Natural killer cell (primary cell): ENCODE measurements around the gene EPB41L4B. TPM values are rescaled to one million over a fixed set of nuclear protein-coding genes. Genes with fewer than 3 reads are reported as not detected.

ENCODE experiments used
- ATAC-seq, 3 donors: fragments of 150-1000 bp in 2 of 3; fragments of 200-7000 bp in 1 of 3; cut with Tn5 transposase; 1 replicate in 1 of 3; 2 replicates in 2 of 3; pipeline ENCODE4 v1.10.0; 2021; ENCODE audit warnings: mild to moderate bottlenecking in 2 of 3, moderate library complexity in 2 of 3
- DNase-seq, 2 donors: peaks; one replicate each; pipeline versions ENCODE4 v3.0.0 to v3.0.0-alpha.2; 2013 to 2021; ENCODE audit warnings: mixed read lengths in 1 of 2
- H3K27ac ChIP-seq: one replicate; pipeline ENCODE4 v1.5.1; 2013; ENCODE audit warnings: mild to moderate bottlenecking, low read length
- H3K27me3 ChIP-seq: one replicate; pipeline ENCODE4 v1.6.1; 2013; ENCODE audit warnings: low read length; ENCODE audit not compliant: control insufficient read depth, insufficient read depth
- H3K36me3 ChIP-seq: one replicate; pipeline ENCODE4 v1.6.1; 2013; ENCODE audit warnings: low read length; ENCODE audit not compliant: control insufficient read depth, insufficient read depth
- H3K4me1 ChIP-seq: one replicate; pipeline ENCODE4 v1.6.1; 2013; ENCODE audit warnings: low read length; ENCODE audit not compliant: control insufficient read depth, insufficient read depth
- H3K4me3 ChIP-seq: one replicate; pipeline ENCODE4 v1.5.1; 2013; ENCODE audit warnings: low read length
- H3K9me3 ChIP-seq: one replicate; pipeline ENCODE4 v1.6.1; 2013; ENCODE audit warnings: low read length; ENCODE audit not compliant: control insufficient read depth, insufficient read depth
- H3K27ac Mint-ChIP-seq, 2 donors: one replicate each; pipeline ENCODE4 v1.8.0; 2022; ENCODE audit warnings: mild to moderate bottlenecking in 2 of 2, mixed read lengths in 2 of 2, moderate library complexity in 1 of 2
- H3K27me3 Mint-ChIP-seq, 2 donors: one replicate each; pipeline ENCODE4 v1.8.0; 2022; ENCODE audit warnings: low read depth in 2 of 2, mixed read lengths in 2 of 2
- H3K36me3 Mint-ChIP-seq: one replicate; pipeline ENCODE4 v1.8.0; 2022; ENCODE audit warnings: mixed read lengths
- H3K4me1 Mint-ChIP-seq, 2 donors: one replicate each; pipeline ENCODE4 v1.8.0; 2022; ENCODE audit warnings: mixed read lengths in 2 of 2
- H3K4me3 Mint-ChIP-seq: one replicate; pipeline ENCODE4 v1.8.0; 2022; ENCODE audit warnings: mild to moderate bottlenecking, moderate library complexity, mixed read lengths
- H3K9me3 Mint-ChIP-seq, 2 donors: one replicate each; pipeline ENCODE4 v1.8.0; 2022; ENCODE audit warnings: mixed read lengths in 2 of 2
- CTCF ChIP-seq: fragments of 200-600 bp; IDR thresholded peaks from one replicate; pipeline ENCODE4 v1.8.0; 2022; ENCODE audit warnings: antibody characterized with exemption
- WGBS: methylation state at CpG from one replicate; pipeline ENCODE4 v1.1.7; 2013; ENCODE audit warnings: missing lambda C conversion rate; ENCODE audit not compliant: insufficient coverage; 5-methylcytosine and 5-hydroxymethylcytosine counted together
- intact Hi-C: fragments of 100-400 bp; cut with micrococcal nuclease; formaldehyde crosslinking; loops from one replicate; pipeline ENCODE4 v1.14.2; 2022
- total RNA-seq, 4 donors: library from RNA; stranded (reverse); fragments of 120-200 nt in 1 of 4; gene quantifications; one replicate each; pipeline versions ENCODE4 v1.2.3 to v1.2.4, GENCODE V29; 2013 to 2022

Gene EPB41L4B
- total RNA-seq, 3 donors from 2014 or later (not counting 1 experiment from before 2014, with no cell fraction given), result not detected

- intact Hi-C loops, result no loop called here
- Mint-ChIP-seq H3K27me3 (peaks cover 50 to 81% of the 10 kb centered on the region in 2 donors), H3K36me3 (no peaks in the 10 kb centered on the region), H3K4me1 (peaks cover 0 to 5% of the 10 kb centered on the region in 2 donors), H3K9me3 (no peaks in the 10 kb centered on the region), H3K4me3 (no peak within 1 kb of the TSS), H3K27ac (no peak within 1 kb of the TSS)
- no peak within 1 kb of the TSS for H3K4me3 ChIP-seq
- H3K4me1 ChIP-seq, result no peaks in the 10 kb centered on the region
- H3K27me3 ChIP-seq, result peaks cover 10% of the 10 kb centered on the region
- no peak within 1 kb of the TSS for H3K27ac ChIP-seq
- 12% methylated on average over 79 of the region's 86 CpGs for WGBS
- H3K9me3 ChIP-seq, result no peaks in the 10 kb centered on the region
- TF ChIP-seq CTCF, result no peak
- DNase-seq (no peak), ATAC-seq (no peak)
- no peaks in the 10 kb centered on the region for H3K36me3 ChIP-seq
Measured at GRCh38 chr9:109166771-109167601, 153.9 kb downstream of the EPB41L4B start, which contains the start of gene FRRS1L. FRRS1L (minus strand) TSS chr9:109167249; CDS start chr9:109167138, 111 bp downstream.

- DNase-seq (no peak), ATAC-seq (no peak)
- Mint-ChIP-seq H3K9me3 (no peaks in the 10 kb centered on the region), H3K4me3 (no peak overlapping the region), H3K4me1 (peaks cover 0 to 5% of the 10 kb centered on the region in 2 donors), H3K36me3 (no peaks in the 10 kb centered on the region), H3K27ac (no peak overlapping the region), H3K27me3 (peaks cover 50 to 78% of the 10 kb centered on the region in 2 donors)
- Histone ChIP-seq H3K4me3 (no peak overlapping the region), H3K27ac (no peak overlapping the region), H3K27me3 (peaks cover 10% of the 10 kb centered on the region), H3K4me1 (no peaks in the 10 kb centered on the region), H3K36me3 (no peaks in the 10 kb centered on the region), H3K9me3 (no peaks in the 10 kb centered on the region)
- intact Hi-C loops, result no loop called here
- no peak for TF ChIP-seq CTCF
- 82% methylated on average over 16 of the region's 16 CpGs for WGBS
Measured at GRCh38 chr9:109166171-109166770, 154.6 kb downstream of the EPB41L4B start.

GRCh38 chr9:109164042-109164441 lies 156.8 kb downstream of the EPB41L4B start:
- no peaks in the 10 kb centered on the region for H3K9me3 Mint-ChIP-seq
- DNase-seq (no peak), ATAC-seq (no peak)
- H3K36me3 Mint-ChIP-seq, result no peaks in the 10 kb centered on the region
- H3K4me1 ChIP-seq, result no peaks in the 10 kb centered on the region
- H3K27ac ChIP-seq, result no peak overlapping the region
- H3K36me3 ChIP-seq, result no peaks in the 10 kb centered on the region
- peaks cover 0 to 5% of the 10 kb centered on the region in 2 donors for H3K4me1 Mint-ChIP-seq
- no peak for TF ChIP-seq CTCF
- H3K27me3 ChIP-seq, result peaks cover 10% of the 10 kb centered on the region
- H3K4me3 ChIP-seq, result no peak overlapping the region
- WGBS, result 60% methylated on average over 3 of the region's 5 CpGs
- H3K27me3 Mint-ChIP-seq, result peaks cover 48 to 73% of the 10 kb centered on the region in 2 donors
- intact Hi-C loops, result no loop called here
- no peak overlapping the region for H3K4me3 Mint-ChIP-seq
- no peak overlapping the region for H3K27ac Mint-ChIP-seq
- H3K9me3 ChIP-seq, result no peaks in the 10 kb centered on the region
